ENCODE data around the gene RBM41.

- TF ChIP-seq, protein P1, sequence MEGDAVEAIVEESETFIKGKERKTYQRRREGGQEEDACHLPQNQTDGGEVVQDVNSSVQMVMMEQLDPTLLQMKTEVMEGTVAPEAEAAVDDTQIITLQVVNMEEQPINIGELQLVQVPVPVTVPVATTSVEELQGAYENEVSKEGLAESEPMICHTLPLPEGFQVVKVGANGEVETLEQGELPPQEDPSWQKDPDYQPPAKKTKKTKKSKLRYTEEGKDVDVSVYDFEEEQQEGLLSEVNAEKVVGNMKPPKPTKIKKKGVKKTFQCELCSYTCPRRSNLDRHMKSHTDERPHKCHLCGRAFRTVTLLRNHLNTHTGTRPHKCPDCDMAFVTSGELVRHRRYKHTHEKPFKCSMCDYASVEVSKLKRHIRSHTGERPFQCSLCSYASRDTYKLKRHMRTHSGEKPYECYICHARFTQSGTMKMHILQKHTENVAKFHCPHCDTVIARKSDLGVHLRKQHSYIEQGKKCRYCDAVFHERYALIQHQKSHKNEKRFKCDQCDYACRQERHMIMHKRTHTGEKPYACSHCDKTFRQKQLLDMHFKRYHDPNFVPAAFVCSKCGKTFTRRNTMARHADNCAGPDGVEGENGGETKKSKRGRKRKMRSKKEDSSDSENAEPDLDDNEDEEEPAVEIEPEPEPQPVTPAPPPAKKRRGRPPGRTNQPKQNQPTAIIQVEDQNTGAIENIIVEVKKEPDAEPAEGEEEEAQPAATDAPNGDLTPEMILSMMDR (IDR thresholded peaks at IDR 0.05), result no peak
- no peak for TF ChIP-seq POLR2A (IDR thresholded peaks at IDR 0.05)
Measured at GRCh38 chrX:107118322-107119147, at the start of gene RBM41.

Measured in right lobe of liver (tissue), 4 donors.